Muscle layer of colon (tissue), 2 donors: Measurements from ENCODE around the gene SLC7A5.
A peak's percentile ranks its signal among the peaks of the same experiment; 100 is the strongest.
"Not testable (repeated sequence)": the region's sequence is repeated elsewhere in the genome, so short reads cannot be mapped to it uniquely, and the experiment has no call there.

Source experiments
- H3K27ac ChIP-seq: one replicate; pipeline ENCODE4 v1.7.0; 2013; ENCODE audit warnings: low read depth, mild to moderate bottlenecking, low read length, moderate library complexity
- H3K27me3 ChIP-seq, 2 donors: one replicate each; pipeline ENCODE4 v1.7.0; 2013; ENCODE audit warnings: low read length in 2 of 2, mild to moderate bottlenecking in 2 of 2; ENCODE audit not compliant: insufficient read depth in 2 of 2, control insufficient read depth in 1 of 2
- H3K36me3 ChIP-seq: one replicate; pipeline ENCODE4 v1.7.0; 2013; ENCODE audit warnings: mild to moderate bottlenecking, low read length; ENCODE audit not compliant: insufficient read depth
- H3K4me1 ChIP-seq: one replicate; pipeline ENCODE4 v1.7.0; 2013; ENCODE audit warnings: mild to moderate bottlenecking, low read length; ENCODE audit not compliant: insufficient read depth
- H3K4me3 ChIP-seq, 2 donors: one replicate each; pipeline ENCODE4 v1.7.0; 2013; ENCODE audit warnings: low read length in 2 of 2, low read depth in 1 of 2, mild to moderate bottlenecking in 1 of 2, moderate library complexity in 1 of 2
- H3K9ac ChIP-seq: one replicate; pipeline ENCODE4 v1.7.0; 2013; ENCODE audit warnings: low read length
- H3K9me3 ChIP-seq: one replicate; pipeline ENCODE4 v1.7.0; 2013; ENCODE audit warnings: mild to moderate bottlenecking, low read length
- donor health status: abdominal sarcoma.
- donor health status: Adenocarcinoma of cecum.

Gene SLC7A5

GRCh38 chr16:87819282-87819681, 50.0 kb downstream of the SLC7A5 start:
- Histone ChIP-seq H3K9me3 (no peaks in the 10 kb centered on the region), H3K9ac (no peak overlapping the region), H3K4me1 (no peaks in the 10 kb centered on the region)

GRCh38 chr16:87818533-87819161, 50.7 kb downstream of the SLC7A5 start:
- Histone ChIP-seq H3K4me3 (no peak overlapping the region), H3K27me3 (no peaks in the 10 kb centered on the region), H3K9me3 (no peaks in the 10 kb centered on the region), H3K4me1 (no peaks in the 10 kb centered on the region), H3K36me3 (no peaks in the 10 kb centered on the region), H3K9ac (no peak overlapping the region), H3K27ac (no peak overlapping the region)

More at GRCh38 chr16:87819282-87819681, 50.0 kb downstream of the SLC7A5 start:
- H3K36me3 ChIP-seq: no peaks in the 10 kb centered on the region
- H3K27me3 ChIP-seq: no peaks in the 10 kb centered on the region
- H3K27ac ChIP-seq: no peak overlapping the region
- H3K4me3 ChIP-seq: no peak overlapping the region

GRCh38 chr16:87817910-87818309, 51.4 kb downstream of the SLC7A5 start:
- Histone ChIP-seq H3K4me3 (no peak overlapping the region), H3K27ac (no peak overlapping the region), H3K9ac (no peak overlapping the region)

GRCh38 chr16:87817370-87817769, 51.9 kb downstream of the SLC7A5 start:
- H3K36me3 ChIP-seq, H3K4me3 ChIP-seq, H3K27ac ChIP-seq, H3K9ac ChIP-seq, H3K9me3 ChIP-seq, H3K4me1 ChIP-seq, H3K27me3 ChIP-seq: not testable (repeated sequence)

More at GRCh38 chr16:87817910-87818309, 51.4 kb downstream of the SLC7A5 start:
- no peaks in the 10 kb centered on the region for H3K4me1 ChIP-seq
- no peaks in the 10 kb centered on the region for H3K36me3 ChIP-seq
- H3K9me3 ChIP-seq: no peaks in the 10 kb centered on the region
- H3K27me3 ChIP-seq: no peaks in the 10 kb centered on the region

- Histone ChIP-seq H3K9me3 (no peaks in the 10 kb centered on the region), H3K27me3 (no peaks in the 10 kb centered on the region), H3K27ac (no peak overlapping the region), H3K9ac (no peak overlapping the region), H3K36me3 (no peaks in the 10 kb centered on the region), H3K4me1 (no peaks in the 10 kb centered on the region), H3K4me3 (no peak overlapping the region)
These were observed 52.7 kb downstream of the SLC7A5 start for GRCh38 chr16:87816507-87817100.

- Histone ChIP-seq H3K4me3 (no peak overlapping the region), H3K27me3 (no peaks in the 10 kb centered on the region), H3K9me3 (no peaks in the 10 kb centered on the region), H3K36me3 (no peaks in the 10 kb centered on the region), H3K4me1 (no peaks in the 10 kb centered on the region), H3K27ac (no peak overlapping the region), H3K9ac (no peak overlapping the region)
These were observed 53.7 kb downstream of the SLC7A5 start for GRCh38 chr16:87815567-87815966.

- no peaks in the 10 kb centered on the region for H3K9me3 ChIP-seq
- H3K27ac ChIP-seq: no peak overlapping the region
- no peaks in the 10 kb centered on the region for H3K36me3 ChIP-seq
- no peak overlapping the region for H3K9ac ChIP-seq
- H3K27me3 ChIP-seq: no peaks in the 10 kb centered on the region
- peaks cover 1% of the 10 kb centered on the region for H3K4me1 ChIP-seq
- no peak overlapping the region for H3K4me3 ChIP-seq
These were observed 57.1 kb downstream of the SLC7A5 start for GRCh38 chr16:87812200-87812656.

- not testable (repeated sequence) for H3K27me3 ChIP-seq, H3K27ac ChIP-seq, H3K36me3 ChIP-seq, H3K4me1 ChIP-seq, H3K9me3 ChIP-seq, H3K9ac ChIP-seq, H3K4me3 ChIP-seq
These were observed 57.9 kb downstream of the SLC7A5 start for GRCh38 chr16:87811454-87811853.

GRCh38 chr16:87809150-87809902, 60.0 kb downstream of the SLC7A5 start:
- no peaks in the 10 kb centered on the region for H3K27me3 ChIP-seq
- H3K9me3 ChIP-seq: no peaks in the 10 kb centered on the region
- H3K36me3 ChIP-seq: no peaks in the 10 kb centered on the region
- no peak overlapping the region for H3K4me3 ChIP-seq
- no peak overlapping the region for H3K9ac ChIP-seq
- H3K4me1 ChIP-seq: peaks cover 12% of the 10 kb centered on the region
- no peak overlapping the region for H3K27ac ChIP-seq

GRCh38 chr16:87808108-87808507, 61.2 kb downstream of the SLC7A5 start:
- Histone ChIP-seq H3K9me3 (no peaks in the 10 kb centered on the region), H3K27me3 (no peaks in the 10 kb centered on the region), H3K9ac (no peak overlapping the region), H3K4me3 (no peak overlapping the region), H3K36me3 (no peaks in the 10 kb centered on the region), H3K4me1 (peaks cover 12% of the 10 kb centered on the region), H3K27ac (no peak overlapping the region)

DNA sequence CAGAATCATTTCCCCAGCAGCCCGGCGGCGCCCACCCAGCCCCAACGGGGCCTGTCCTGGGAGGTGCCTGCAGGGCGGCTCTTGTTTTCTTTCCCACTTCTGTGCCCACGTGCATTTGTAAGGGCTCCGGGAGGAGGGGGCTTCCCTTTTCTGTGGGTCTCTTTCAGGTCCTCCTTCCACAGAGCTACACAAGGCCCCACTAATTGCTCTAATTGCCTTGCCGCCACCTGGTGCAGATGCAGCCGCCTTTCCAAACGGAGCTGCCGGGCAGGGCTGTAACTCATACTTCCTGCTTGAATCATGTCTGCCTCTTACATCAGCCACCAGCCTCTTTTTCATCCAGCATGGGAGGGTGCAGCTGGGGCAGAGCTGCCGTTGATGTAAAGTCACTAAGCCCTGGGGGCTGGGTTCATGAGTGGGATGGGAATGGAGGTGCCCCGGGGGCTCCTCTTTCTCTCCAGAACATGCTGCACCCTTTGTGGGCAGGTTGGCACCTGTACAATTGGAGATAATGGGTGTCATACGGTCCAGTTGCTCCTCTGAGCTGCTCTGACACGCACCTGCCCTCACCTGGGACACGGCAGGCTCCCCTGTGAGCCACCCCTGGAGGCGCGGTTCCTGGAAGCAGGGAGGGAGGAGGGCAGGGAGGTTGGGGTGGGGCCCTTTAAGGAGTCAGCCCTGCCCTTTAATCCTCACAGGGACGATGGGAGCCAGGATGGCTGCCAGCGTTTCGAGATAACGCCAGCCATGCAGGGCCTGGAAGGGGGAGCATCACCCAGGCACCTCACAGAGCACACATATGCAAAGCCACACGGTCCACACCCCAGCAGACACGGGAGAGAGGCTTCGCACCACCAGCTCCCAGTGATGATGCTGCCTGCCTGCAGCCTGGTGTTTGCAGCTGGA, 62.4 kb downstream of the SLC7A5 start:
- peak overlapping the region; percentile 3 to 55 for H3K4me3 ChIP-seq
- peaks cover 12% of the 10 kb centered on the region for H3K4me1 ChIP-seq
- no peak overlapping the region for H3K9ac ChIP-seq
- peak overlapping the region; percentile 19 for H3K27ac ChIP-seq
- no peaks in the 10 kb centered on the region for H3K27me3 ChIP-seq
- no peaks in the 10 kb centered on the region for H3K36me3 ChIP-seq
- H3K9me3 ChIP-seq: no peaks in the 10 kb centered on the region
